22Rv1 (cell line): ENCODE measurements around the gene IQCC.

Source experiments
- CTCF ChIP-seq: fragments of 450-650 bp; IDR thresholded peaks from 2 replicates; pipeline ENCODE4 v1.5.1; 2017; ENCODE audit warnings: mild to moderate bottlenecking
- ZFX ChIP-seq: fragments of 450-650 bp; IDR thresholded peaks from 2 replicates; pipeline ENCODE4 v1.6.1; 2017; ENCODE audit warnings: antibody characterized with exemption, borderline replicate concordance

- TF ChIP-seq CTCF (no peak), ZFX (no peak)
Observed at GRCh38 chr1:32197837-32198236, 7.6 kb upstream of the IQCC start.
